GM13977 (cell line): ENCODE data around the gene BAG5.

Source experiments
- DNase-seq: peaks from one replicate; pipeline ENCODE4 v3.0.0; 2012; ENCODE audit warnings: low spot score
- CTCF ChIP-seq: IDR thresholded peaks from 2 replicates; pipeline ENCODE4 v1.5.1; 2012; ENCODE audit warnings: mild to moderate bottlenecking, control low read depth; ENCODE audit not compliant: insufficient read depth; ENCODE audit errors: extremely low read depth, missing control alignments
- in situ Hi-C: fragments of 300-500 bp; cut with MboI; formaldehyde crosslinking; loops from one replicate; pipeline ENCODE4 v1.12.0; 2022; ENCODE audit warnings: low sequenced_read_pairs, low pct_unique_long_range_greater_than_20kb, mixed read lengths, inconsistent platforms; ENCODE audit not compliant: unreplicated experiment

Gene BAG5

DNA sequence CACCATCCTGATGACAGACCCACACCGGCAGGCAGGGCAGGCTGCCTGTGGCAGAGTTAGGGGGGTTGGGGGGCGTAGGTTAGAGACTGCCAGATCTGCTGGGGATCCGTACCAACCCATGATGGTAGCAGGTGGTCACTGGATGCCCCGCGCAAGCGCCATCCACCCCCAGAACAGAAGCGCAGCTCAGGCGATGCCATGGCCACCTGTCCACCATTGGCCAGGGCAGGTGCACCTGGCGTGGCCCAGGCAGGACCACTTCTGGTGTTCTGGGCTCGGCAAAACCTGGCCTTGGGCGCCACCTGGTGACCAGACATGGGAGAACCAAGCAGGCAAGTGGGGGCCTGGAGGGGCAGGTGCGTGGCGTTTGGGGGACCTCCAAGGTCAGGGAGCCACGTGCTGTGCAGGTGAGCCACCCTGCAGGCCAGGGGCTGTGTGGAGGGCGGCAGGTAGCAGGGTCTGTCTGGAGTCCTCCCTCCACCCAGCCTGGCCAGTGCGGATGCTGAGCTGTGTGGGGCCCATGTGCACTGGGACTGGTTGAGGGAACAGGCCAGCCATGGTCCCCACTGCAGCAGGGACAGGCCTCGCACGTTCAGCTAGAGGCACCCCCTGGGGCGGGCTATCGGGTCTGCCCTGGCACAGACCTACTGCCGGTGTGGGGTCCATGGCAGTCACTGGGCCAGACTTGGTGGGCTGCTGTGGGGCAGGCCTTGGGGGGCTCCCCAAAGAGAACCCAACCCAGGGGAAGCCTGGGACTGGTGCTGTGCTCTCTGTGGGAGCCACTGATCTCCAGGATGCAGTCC, 15.6 kb downstream of the BAG5 start:
- peak; percentile 94 for DNase-seq
- TF ChIP-seq CTCF, result peak; percentile 94
- in situ Hi-C loops, result no loop called here

GRCh38 chr14:103545915-103546651, 16.4 kb downstream of the BAG5 start:
- DNase-seq, result no peak
- in situ Hi-C loops, result no loop called here
- no peak for TF ChIP-seq CTCF

GRCh38 chr14:103545219-103545914, 17.1 kb downstream of the BAG5 start:
- no peak for TF ChIP-seq CTCF
- in situ Hi-C loops, result no loop called here

DNA sequence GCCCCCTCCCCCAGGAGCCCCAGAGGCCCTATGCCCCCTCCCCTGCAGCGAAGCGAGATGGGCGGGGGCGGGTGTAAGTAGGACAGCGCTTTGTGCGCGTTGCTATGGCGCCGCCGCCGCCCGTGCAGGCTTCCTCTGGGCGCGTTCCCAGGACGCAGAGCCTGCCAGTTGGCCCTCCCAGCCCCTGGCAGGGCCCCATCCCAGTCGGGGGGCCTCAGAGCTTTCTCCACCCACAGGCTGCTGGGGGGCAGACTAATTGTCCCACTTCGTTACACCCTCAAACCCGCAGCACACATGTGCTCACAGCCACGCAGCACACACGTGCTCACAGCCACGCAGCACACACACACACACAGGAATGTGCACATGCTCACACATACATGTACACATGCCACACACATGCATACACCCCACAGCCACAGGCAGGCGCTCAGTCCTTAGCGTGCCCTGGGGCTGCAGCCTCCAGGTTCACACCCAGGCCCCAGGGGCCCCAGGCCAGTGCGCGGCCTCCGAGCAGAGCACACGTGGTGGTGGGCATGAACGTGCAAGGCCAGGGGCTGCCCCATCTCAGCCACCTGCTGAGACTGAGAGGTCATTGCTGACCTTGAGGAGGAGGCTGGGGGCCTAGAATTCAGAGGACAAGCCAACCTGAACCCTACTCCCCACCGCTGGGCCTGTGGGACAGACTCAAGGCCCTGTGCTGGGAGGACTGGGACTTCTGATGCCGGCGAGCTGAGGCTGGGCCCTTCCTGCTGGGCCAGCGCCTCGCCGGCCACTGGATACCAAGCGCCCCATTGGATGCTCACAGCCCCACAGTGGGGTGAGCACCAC, 17.9 kb downstream of the BAG5 start:
- no peak for TF ChIP-seq CTCF
- in situ Hi-C loops, result no loop called here
- DNase-seq, result no peak

More at GRCh38 chr14:103545219-103545914, 17.1 kb downstream of the BAG5 start:
- DNase-seq, result no peak

DNA sequence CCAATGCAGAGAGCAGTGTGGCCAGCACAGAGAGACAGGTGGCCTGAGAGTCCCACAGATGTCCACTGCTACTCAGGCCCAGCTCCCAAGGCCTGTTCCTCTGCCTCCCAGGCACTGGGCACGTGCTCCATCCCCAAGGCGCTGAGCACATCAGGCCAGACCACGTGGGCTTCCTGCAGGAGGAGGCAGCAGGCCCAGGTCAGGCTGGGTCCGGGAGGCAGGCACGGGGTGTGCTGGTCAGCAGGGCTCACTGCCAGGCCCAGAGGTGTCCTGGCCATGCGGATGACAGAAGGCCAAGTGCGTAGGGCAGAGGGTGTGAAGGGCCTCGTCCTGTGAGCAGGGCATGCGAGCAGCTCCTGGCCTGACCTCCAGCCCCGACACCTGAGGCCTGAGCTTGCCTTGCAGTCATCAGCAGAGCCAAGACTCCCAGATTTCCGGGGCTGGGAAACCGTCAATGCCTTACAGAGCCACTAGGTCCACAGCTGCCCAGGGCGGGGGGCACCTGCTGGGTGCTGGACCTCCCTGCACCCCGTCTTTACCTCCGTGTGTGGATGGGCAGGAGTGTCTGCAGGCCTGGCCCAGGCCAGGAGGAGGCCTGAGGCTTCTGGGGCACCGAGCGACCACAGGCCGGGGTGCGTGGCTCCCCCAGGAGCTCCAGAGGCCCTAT, 18.6 kb downstream of the BAG5 start:
- DNase-seq, result no peak
- in situ Hi-C loops, result no loop called here
- TF ChIP-seq CTCF, result no peak
